Stimulated activated CD8-positive, alpha-beta memory T cell treated with anti-CD3 and anti-CD28 coated beads, Interleukin-4, amount 100 ng/mL, for 4 hours (primary cell): ENCODE results near the gene PKD1.

Experiments
- DNase-seq, 2 donors: peaks; one replicate each; pipeline ENCODE4 v3.0.0-alpha.2; 2020; ENCODE audit warnings: low read depth in 2 of 2, low spot score in 1 of 2

Gene PKD1

DNA sequence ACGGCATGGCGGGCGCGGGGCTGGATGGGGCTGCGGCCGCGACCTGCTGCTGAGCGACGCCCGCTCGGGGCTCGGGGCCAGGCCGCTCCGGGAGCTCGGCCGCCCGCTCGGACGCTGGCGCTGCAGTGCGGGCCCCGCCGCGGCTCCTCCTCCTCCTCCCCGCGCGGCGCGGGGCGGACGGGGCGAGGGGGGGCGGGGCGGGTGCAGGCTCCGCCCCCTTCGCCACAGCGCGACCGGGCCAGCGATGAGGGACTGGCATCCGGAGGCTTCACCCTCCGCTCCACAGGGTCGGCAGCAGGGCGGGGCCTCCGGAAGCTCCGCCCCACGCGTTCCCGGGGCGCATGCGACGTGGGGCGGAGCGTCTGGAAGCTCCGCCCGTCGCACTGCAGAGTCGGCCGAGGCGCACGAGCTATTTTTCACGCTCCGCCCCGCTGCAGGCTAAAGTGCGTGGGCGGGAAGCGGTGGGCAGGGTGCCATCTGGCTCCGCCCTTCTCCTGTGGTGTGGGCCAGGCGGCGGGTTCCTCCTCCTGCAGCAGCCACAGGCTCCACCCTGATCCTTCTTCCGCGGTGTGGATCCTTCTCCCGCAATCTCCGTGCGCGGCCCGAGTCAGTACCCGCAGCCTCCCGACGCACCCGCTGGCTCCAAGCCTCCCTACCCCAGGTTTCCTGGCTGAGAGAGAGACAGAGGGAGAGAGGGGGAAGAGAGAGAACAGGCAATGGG is at the start of gene PKD1:
TSS of gene PKD1 (minus strand) at position 129 of the 721 bp plus-strand sequence. CDS start 209 bp downstream, outside the sequence.
- DNase-seq = peak; percentile 92 to 97

DNA sequence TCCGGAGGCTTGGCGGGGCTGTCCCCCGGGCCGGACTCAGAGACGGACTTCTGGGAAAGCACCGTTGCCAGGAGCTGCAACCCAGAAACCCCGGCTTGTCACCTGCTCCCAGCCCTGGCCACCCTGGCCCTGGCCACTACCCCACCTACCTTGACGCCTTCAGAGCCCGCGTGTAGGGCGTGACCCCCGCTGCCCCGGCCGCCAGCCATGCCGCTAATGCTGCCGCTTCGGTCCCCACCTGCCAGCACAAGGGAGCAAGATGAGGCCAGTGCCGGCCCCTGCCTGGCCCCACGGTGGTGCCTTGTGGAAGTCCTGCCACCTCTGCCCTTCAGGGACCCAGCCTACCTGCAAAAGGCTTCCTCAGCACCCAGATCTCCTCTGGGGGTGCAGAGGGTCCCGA is 49.3 kb upstream of the PKD1 start:
- DNase-seq = no peak

DNA sequence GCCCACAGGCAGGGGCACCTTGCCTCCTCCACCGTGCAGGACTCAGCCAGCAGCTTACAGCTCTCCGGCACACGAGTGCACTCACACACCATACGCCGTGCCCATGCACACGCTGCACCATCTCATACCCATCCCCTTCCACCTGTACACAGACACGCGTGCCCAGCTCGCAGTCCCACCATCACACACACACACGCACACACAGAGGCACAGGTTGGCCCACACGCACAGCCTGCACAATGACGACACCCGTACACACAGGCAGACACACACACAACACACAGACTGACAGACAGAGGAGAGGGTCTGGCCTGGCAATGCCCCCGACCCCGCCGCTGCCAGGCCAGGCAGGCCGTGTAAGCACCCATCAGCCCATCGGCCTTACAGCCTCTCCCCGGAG is 48.6 kb upstream of the PKD1 start:
- DNase-seq = no peak

DNA sequence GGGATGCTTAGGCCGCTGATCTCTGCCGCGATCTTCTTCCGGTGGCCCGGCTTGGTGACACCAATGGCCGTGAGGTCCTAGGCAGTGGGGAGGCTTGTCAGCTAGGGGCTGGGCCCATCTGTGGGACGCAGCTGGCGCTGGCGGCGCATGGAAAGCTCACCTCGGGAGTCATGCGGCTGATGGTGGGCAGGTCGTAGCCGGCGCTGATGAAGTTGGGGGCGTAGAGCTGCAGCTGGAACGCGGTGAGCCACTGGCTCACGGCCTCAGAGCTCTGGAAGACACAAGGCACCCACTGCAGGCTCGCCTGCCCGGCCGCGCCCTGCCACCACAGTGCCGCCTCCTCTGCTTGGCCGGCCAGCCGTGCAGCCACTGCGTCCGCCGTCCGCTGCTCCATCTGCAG is 48.0 kb upstream of the PKD1 start:
- no peak for DNase-seq

DNA sequence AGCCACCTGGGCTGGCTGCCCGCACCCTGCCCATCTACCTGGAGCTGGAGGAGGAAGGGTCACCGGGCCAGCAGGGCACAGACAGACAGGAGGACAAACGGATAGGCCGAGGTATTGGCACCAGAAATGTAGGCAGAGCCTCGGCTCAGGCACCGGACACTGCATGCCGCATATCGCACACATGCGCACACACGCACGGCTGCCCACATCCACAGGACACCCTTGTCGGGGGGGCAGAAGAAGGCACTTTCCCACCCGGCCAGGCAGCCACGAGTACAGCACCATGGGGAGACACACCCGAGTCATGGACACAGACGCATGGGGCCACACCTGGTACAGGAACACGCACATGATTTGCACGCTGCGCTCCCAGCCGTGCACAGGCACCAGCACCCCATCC is 46.3 kb upstream of the PKD1 start:
- no peak for DNase-seq

DNA sequence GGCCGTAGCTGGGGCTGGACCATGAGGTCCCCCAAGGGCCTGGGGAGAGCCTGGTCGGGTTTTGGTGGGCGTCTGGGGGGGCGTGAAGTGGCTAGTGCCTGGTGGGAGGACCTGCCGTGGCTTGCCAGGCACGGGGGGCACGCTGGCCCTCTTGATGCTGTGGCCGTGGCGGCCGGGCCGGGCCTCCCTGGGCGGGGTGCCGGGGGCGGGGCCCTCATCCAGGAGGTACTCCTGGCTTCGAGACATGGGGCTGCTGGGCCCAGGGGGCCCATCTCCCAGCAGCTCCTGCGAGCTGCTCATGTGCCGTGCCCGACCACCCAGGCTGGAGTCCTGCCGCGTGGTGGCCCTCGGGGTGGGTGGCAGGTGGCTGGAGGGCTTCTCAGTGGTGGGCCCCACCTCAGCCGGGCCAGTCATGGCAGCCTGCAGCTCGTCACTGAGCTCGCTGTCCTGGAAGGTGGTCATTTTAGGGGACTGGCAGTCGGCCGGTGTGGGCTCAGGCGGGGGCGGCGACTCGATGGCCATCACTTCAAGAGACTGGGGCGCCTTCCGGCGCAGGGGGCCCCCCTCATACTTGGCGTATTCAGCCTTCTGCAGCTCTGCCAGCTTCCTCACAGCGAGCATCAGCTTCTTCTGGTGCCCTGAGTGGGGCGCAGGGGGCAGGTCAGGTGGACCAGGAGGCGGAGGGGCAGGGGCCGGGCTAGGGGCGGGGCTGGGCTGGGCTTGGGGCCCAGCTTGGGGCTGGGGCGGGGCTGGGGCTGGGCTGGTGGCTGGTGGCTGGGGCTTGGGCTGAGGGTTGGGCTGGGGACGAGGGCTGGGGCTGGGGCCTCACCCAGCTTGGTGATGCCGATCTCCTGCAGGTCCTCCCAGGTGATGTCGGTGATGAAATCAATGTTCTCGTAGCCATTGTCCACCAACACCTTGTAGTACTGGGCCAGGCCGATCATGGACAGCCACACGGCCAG is 45.5 kb upstream of the PKD1 start:
- DNase-seq = no peak

DNA sequence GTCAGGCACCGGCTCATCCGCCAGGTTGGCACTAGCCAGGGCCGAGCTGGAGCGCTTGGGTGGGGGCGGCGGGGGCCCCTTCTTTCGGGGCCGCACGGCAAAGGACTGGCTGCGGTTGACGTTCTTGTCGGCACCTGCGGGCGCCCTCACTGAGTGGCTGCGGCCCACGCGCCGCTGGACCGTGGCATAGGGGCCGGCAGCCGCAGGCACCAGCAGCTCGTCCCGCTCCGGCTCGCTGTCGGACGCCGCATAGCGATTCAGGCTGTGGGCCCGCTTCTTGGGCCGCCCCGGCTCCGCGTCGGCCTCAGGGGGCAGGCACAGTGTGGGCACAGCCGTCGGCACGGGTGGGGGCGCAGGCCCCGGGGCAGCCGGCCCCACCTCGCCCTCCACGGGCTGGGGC is 44.8 kb upstream of the PKD1 start:
- no peak for DNase-seq

DNA sequence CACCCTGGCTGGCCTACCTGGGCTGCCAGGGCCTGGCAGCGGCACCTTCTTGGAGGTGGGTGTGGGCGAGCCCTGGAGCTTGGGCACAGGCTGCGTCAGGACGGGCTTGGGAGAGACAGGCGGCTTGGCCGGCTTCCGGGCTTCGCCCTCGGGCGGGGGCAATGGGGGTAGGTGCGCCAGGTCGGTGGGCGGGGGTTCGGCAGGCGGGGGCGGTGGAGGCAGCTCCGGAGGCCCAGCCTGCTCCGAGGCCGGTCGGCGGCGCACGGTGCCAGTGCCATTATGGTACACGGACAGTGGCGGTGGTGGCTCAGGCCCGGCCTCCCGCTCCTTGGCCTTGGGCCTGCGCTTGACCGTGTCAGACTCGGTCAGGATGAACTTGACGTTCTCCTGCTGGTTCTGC is 43.9 kb upstream of the PKD1 start:
- DNase-seq = no peak

DNA sequence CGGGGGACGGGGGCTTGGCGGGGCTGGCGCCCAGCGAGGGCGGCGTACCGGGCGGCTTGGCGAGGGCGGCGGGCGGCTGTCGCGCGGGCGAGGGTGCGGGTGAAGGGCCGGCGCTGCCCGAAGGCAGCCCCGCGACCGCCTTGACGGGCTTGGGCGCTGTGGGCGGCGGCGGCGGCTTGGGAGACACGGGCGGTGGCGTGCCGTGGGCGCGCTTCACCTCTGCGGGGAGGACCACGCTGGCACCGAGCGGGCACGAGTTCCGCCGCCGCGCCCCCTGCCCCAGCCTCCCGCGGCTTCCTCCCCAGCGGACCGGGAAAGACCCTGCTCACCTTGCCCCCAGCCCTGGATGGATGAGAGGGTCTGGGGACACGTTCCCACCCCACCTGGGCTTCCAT is 43.4 kb upstream of the PKD1 start:
- DNase-seq = no peak

DNA sequence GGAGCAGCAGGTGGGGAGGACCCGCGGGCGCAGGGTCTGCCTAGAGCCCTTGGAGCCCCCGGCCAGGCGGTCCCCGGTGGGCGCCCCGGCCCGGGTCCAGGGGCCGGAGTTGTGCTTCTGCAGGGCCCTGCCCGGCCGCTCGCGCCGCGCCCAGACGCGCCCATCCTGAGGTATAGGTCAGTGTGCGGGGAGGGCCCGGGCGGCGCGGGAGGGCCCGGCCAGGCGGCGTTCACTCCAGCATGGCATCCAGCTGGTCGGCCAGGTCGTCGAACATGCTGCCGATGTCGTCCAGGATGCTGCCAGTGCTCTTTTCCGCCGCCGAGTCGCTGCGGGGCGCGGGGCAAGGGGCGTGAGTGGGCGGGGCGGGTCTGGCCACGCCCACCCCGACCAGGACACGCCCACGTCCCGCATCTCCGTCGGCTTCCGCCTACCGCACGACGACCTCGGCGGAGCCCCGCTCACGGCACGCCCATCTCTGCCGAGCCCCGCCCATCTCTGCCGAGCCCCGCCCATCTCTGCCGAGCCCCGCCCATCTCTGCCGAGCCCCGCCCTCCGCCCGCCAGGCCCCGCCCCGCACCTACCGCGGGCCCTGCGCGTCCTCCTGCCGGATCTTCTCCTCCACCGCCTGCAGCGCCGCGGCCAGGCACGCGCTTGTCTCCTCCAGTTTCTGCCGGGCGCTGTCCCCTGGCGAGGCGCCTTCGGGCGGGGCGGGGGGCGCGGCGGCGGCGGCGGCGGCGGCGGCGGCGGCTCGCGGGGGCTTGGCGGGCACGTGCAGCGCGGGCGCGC is 42.8 kb upstream of the PKD1 start:
- no peak for DNase-seq

DNA sequence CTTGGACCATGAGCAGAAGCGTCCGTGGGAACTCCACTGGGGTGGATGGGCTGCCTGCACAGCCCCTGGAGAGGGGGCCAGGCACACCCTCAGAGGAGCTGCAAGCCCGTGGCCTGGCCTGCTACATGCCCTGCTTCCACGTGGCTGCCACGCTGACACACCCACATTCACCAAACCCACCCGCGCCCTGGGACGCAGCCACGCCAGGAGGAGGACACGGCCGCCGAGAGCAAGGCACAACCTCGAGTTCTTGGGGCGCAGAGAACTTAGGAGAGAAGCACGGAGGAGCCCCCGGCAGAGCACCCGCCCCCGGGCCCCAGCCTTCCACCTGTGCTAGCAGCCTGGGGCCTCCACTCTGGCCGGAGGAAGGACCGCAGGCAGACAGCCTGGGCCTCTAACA is 41.9 kb upstream of the PKD1 start:
- DNase-seq = no peak

DNA sequence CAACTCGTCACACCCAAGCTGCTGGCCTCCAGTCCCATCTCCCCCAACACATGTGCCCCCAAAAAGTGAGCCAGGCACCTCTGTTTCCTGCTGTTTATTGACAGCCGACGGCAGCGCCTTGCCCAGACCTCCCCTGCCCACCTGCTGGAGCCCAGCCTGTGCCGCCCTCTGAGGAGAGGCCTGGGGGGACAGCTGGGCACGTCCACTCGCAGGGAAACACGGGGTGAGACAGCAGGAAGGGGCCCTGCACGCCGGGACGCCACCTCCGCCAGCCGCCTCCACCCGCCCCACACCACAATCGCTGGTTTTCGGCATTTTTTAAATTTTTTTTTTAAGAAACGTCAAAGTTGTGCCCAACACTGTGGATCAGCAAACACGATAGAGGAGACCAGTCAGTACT is 41.4 kb upstream of the PKD1 start:
- no peak for DNase-seq

DNA sequence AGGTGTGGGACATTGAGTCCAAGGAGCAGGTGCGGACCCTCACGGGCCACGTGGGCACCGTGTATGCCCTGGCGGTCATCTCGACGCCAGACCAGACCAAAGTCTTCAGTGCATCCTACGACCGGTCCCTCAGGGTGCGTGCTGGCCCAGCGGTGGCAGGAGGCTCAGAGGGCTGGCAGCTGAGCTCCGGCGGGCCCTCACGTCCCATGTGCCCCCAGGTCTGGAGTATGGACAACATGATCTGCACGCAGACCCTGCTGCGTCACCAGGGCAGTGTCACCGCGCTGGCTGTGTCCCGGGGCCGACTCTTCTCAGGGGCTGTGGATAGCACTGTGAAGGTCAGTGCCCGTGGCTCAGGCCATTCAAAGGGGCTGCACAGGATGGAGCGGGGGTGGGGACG is 40.3 kb upstream of the PKD1 start:
- no peak for DNase-seq

DNA sequence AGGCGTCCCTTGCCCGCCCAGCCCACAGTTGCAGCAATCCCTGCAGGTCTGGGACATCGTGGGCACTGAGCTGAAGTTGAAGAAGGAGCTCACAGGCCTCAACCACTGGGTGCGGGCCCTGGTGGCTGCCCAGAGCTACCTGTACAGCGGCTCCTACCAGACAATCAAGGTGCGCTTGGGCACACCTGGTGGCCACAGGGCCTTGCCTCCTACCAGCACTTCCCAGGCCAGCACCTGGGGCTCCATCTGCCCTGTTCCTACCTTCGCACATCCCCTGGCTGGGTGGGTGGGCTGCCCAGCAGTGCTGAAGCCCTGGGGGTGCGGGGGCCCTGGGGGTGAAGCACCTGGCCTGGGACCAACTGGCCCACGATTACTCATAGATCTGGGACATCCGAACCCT is 39.8 kb upstream of the PKD1 start:
- DNase-seq = no peak

DNA sequence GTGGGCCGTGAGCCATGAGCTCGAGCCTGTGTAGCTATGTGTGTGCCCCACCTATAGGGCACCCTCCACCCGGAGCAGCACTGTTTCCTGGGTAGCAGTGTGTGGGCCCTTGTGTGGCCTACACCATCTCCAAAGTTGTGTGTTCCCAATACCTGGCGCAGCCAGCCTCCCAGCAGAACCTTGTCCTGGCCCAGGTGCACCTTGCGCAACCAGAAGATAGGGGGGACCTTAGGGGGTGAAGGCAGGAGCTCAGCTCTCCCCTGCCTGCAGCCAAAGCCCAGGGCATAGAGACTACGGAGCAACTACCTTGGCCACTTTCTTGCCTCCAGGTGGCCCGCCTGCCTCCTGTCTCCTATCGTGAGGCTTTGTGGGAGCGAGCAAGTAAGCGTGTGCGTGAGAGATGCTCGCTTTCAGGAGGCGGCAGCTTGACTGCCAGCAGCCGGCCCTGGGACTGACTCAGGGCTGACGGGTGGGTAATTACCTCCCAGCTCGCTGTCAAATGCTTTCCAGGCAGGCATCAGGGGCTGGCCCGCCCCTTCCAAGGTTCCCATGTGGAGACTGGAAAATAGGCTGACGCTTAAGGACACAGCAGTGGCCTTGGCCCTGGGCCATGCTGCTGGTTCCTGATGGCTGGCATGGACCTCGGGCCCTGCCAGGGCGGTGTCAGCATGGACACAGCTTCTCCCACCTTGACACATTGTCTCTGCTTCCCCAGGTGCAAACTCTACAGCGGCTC is 38.9 kb upstream of the PKD1 start:
- no peak for DNase-seq

DNA sequence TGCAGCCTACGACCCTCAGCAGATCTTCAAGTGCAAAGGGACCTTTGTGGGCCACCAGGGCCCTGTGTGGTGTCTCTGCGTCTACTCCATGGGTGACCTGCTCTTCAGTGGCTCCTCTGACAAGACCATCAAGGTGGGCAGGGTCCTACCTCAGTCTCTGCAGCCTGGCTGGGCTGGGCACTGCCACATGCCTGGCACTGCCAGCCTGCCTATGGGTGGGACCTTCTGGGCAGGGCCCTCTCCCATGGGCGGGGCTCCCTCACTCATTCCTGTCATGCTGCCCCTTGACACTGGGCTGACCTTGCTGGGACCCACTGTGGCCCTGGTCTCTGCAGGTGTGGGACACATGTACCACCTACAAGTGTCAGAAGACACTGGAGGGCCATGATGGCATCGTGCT is 38.2 kb upstream of the PKD1 start:
- no peak for DNase-seq

DNA sequence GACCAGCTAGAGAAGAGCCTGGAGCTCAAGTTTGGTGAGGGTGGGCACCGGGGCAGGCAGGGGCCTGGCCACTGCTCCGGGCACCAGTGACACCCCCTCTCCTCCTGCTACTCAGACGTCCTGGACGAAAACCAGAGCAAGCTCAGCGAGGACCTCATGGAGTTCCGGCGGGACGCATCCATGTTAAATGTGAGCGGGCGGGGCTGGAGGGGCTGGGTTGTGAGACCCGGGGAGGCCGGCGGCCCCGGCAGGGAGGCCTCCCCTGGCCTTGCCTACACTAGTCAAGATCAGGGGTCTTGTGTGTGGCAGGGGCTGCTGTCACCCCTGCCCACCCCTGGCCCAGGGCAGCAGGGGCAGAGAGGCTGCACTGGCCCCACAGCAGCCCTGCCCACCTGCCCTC is 37.7 kb upstream of the PKD1 start:
- DNase-seq = no peak

DNA sequence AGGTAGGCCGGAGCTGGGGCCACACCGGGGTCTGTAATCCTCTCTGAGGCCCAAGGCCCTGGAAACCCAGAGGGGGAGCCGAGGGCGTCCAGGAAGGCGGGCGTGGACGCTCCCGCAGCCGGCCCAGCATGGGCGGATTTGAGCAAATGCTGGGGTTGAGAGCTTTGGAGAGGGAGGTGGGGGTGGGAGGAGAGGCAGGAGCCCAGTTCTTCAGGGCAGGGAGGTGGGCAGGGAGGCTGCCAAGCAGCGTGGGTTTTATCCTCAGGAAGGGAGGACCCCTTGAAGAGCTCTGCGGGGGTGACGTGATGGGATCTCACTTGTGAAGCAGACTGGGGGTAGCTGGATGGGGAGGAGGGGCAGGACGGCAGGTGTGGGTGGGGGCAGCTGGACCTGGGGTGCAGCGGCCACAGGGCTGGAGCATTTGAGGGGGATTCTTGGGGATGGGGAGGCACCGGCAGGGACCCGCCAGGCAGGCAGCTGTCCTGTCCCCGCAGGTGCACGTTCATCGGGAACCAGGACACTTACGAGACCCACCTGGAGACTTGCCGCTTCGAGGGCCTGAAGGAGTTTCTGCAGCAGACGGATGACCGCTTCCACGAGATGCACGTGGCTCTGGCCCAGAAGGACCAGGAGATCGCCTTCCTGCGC is 37.1 kb upstream of the PKD1 start:
- DNase-seq = no peak

DNA sequence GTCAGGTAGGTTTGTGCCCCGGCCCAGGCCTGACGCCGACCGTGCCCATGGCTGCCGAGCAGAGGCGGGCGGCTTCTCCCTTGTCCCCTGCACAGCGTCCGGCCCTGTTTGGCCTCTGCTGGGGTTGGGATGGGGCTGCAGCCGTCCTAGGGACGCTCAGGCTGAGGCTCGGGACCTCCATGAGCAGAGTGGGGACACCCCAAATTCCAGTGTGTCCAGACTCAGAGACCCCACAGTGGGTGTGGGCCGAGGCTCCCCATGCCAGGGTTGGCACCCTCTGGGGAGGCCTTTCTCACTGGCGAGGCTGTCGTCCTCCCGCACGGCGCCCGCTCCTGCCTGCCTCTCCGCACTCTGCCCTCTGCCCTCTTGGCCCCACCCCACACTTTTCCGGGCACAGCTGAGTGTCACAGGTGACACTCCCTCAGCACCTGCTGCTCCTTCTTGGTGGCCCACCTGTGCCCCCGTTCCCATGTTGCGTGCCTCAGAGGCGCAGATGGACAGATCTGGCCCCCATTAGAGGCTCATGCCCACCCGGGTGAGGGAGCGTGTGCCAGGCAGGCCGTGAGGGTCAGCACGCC is 36.0 kb upstream of the PKD1 start:
- DNase-seq = no peak
